HT1080 (cell line): ENCODE measurements around the gene CFAP61. TPM values are rescaled to one million over a fixed set of nuclear protein-coding genes. Genes with fewer than 3 reads are reported as not detected.

Source experiments
- DNase-seq: peaks from one replicate; pipeline ENCODE4 v3.0.0-alpha.2; 2015; ENCODE audit warnings: low read depth
- total RNA-seq: library from RNA; depleted of rRNA; stranded (reverse); fragments of >200 nt; shearing (Covaris generic); gene quantifications from 2 replicates; pipeline ENCODE4 v1.2.3, GENCODE V29; 2014

Gene CFAP61
- total RNA-seq, 1 experiment from 2014 or later: 0.35 TPM

- DNase-seq: no peak
Measured at GRCh38 chr20:20173254-20173653, 120.9 kb downstream of the CFAP61 start.

- no peak for DNase-seq
Measured at GRCh38 chr20:20174089-20174835, 121.9 kb downstream of the CFAP61 start.

GRCh38 chr20:20181322-20181721 lies 129.0 kb downstream of the CFAP61 start:
- no peak for DNase-seq

GRCh38 chr20:20184149-20184548 lies 131.8 kb downstream of the CFAP61 start:
- DNase-seq: peak; percentile 9

- DNase-seq: no peak
Measured at GRCh38 chr20:20184706-20185105, 132.4 kb downstream of the CFAP61 start.

GRCh38 chr20:20188647-20189046 lies 136.3 kb downstream of the CFAP61 start:
- DNase-seq: no peak

GRCh38 chr20:20192366-20192765 lies 140.0 kb downstream of the CFAP61 start:
- no peak for DNase-seq

GRCh38 chr20:20195021-20195705 lies 142.8 kb downstream of the CFAP61 start:
- DNase-seq: no peak

- no peak for DNase-seq
Measured at GRCh38 chr20:20196610-20197009, 144.3 kb downstream of the CFAP61 start.

- no peak for DNase-seq
Measured at GRCh38 chr20:20198011-20198410, 145.7 kb downstream of the CFAP61 start.

GRCh38 chr20:20199361-20200160 lies 147.2 kb downstream of the CFAP61 start:
- no peak for DNase-seq

GRCh38 chr20:20201124-20201523 lies 148.8 kb downstream of the CFAP61 start:
- DNase-seq: no peak

GRCh38 chr20:20201639-20202038 lies 149.3 kb downstream of the CFAP61 start:
- DNase-seq: no peak

- DNase-seq: no peak
Measured at GRCh38 chr20:20202768-20203167, 150.4 kb downstream of the CFAP61 start.

GRCh38 chr20:20203784-20204183 lies 151.5 kb downstream of the CFAP61 start:
- DNase-seq: no peak

- no peak for DNase-seq
Measured at GRCh38 chr20:20204256-20204655, 151.9 kb downstream of the CFAP61 start.

- no peak for DNase-seq
Measured at GRCh38 chr20:20205141-20205861, 153.0 kb downstream of the CFAP61 start.

- DNase-seq: no peak
Measured at GRCh38 chr20:20205862-20206236, 153.5 kb downstream of the CFAP61 start.

GRCh38 chr20:20206788-20207187 lies 154.5 kb downstream of the CFAP61 start:
- no peak for DNase-seq

- DNase-seq: no peak
Measured at GRCh38 chr20:20207291-20207690, 155.0 kb downstream of the CFAP61 start.

GRCh38 chr20:20207872-20208271 lies 155.5 kb downstream of the CFAP61 start:
- DNase-seq: no peak
